GM12878 (cell line): ENCODE data around the gene NPC2. TPM values are rescaled to one million over a fixed set of nuclear protein-coding genes. Genes with fewer than 3 reads are reported as not detected.
A peak's percentile ranks its signal among the peaks of the same experiment; 100 is the strongest.

Experiments
- ATF7 ChIP-seq: fragments of 450-650 bp; IDR thresholded peaks from 2 replicates; pipeline ENCODE4 v1.6.1; 2016; ENCODE audit warnings: low read depth, mild to moderate bottlenecking
- CEBPB ChIP-seq, 2 experiments: fragments of 150-350 bp in 1 of 2; IDR thresholded peaks; 2 replicates each; pipeline ENCODE4 v1.6.1; 2012 to 2014; ENCODE audit warnings: low read depth in 2 of 2, low read length in 2 of 2, borderline replicate concordance in 1 of 2, inconsistent platforms in 1 of 2
- CHD2 ChIP-seq: IDR thresholded peaks from 2 replicates; pipeline ENCODE4 v1.6.1; 2011; ENCODE audit warnings: low read depth, low read length, improper control_type of control experiment, borderline replicate concordance
- DPF2 ChIP-seq: fragments of 450-650 bp; IDR thresholded peaks from 2 replicates; pipeline ENCODE4 v1.6.1; 2017; ENCODE audit warnings: mild to moderate bottlenecking
- FOS ChIP-seq: IDR thresholded peaks from 3 replicates; pipeline ENCODE4 v1.6.1; 2011; ENCODE audit warnings: borderline replicate concordance; ENCODE audit not compliant: insufficient read length; ENCODE audit errors: extremely low read depth
- HDAC6 ChIP-seq: fragments of 200-600 bp; sonication (generic); IDR thresholded peaks from one replicate; pipeline ENCODE4 v1.8.0; 2017; ENCODE audit warnings: antibody characterized with exemption; ENCODE audit not compliant: unreplicated experiment
- IKZF1 ChIP-seq: fragments of 450-650 bp; conservative IDR thresholded peaks from 2 replicates; pipeline ENCODE4 v1.6.1; 2017; ENCODE audit warnings: antibody characterized with exemption, mild to moderate bottlenecking
- KAT2A ChIP-seq: conservative IDR thresholded peaks from 2 replicates; pipeline ENCODE4 v1.6.1; 2011; ENCODE audit warnings: low read depth, low read length; ENCODE audit not compliant: control insufficient read depth
- NFYB ChIP-seq: IDR thresholded peaks from 2 replicates; pipeline ENCODE4 v1.6.1; 2011; ENCODE audit warnings: low read depth, mild to moderate bottlenecking, low read length, improper control_type of control experiment, moderate library complexity; ENCODE audit not compliant: insufficient read depth
- NRF1 ChIP-seq: conservative IDR thresholded peaks from 2 replicates; pipeline ENCODE4 v1.6.1; 2011; ENCODE audit warnings: mild to moderate bottlenecking, low read depth, low read length, improper control_type of control experiment
- POU2F2 ChIP-seq: IDR thresholded peaks from 3 replicates; pipeline ENCODE4 v1.6.1; 2011; ENCODE audit warnings: low read depth, mild to moderate bottlenecking, low read length, borderline replicate concordance
- SKIL ChIP-seq: fragments of 450-650 bp; IDR thresholded peaks from 2 replicates; pipeline ENCODE4 v1.6.1; 2017; ENCODE audit warnings: mild to moderate bottlenecking, low read depth, inconsistent platforms; ENCODE audit not compliant: poor library complexity, severe bottlenecking
- SREBF2 ChIP-seq: IDR thresholded peaks from 2 replicates; pipeline ENCODE4 v1.6.1; 2012; ENCODE audit warnings: mild to moderate bottlenecking, low read length
- TCF12 ChIP-seq: IDR thresholded peaks from 2 replicates; pipeline ENCODE4 v1.6.1; 2011; ENCODE audit warnings: low read depth, mild to moderate bottlenecking, low read length
- WRNIP1 ChIP-seq: IDR thresholded peaks from 2 replicates; pipeline ENCODE4 v1.6.1; 2011; ENCODE audit warnings: low read depth, low read length, improper control_type of control experiment, borderline replicate concordance
- ZNF687 ChIP-seq: fragments of 450-650 bp; IDR thresholded peaks from 2 replicates; pipeline ENCODE4 v1.6.1; 2017; ENCODE audit warnings: mild to moderate bottlenecking, moderate library complexity
- polyA plus RNA-seq, 11 experiments: library from polyadenylated mRNA; depleted of rRNA in 4 of 11; unstranded in 6 of 11; stranded (reverse) in 5 of 11; fragments of >200 nt; fragmentation: Nextera tagmentation in 4 of 11; fragmentation: Illumina TruSeq in 1 of 11; extraction: Ambion mirVana in 4 of 11; extraction: Trizol in 1 of 11; gene quantifications; 1 replicate in 1 of 11; 2 replicates in 10 of 11; pipeline versions ENCODE4 v1.2.1 to v1.2.3, GENCODE V29; 2011 to 2016; ENCODE audit warnings: inconsistent platforms in 2 of 11, missing spikeins in 2 of 11, low read depth in 1 of 11
- total RNA-seq, 4 experiments: library from RNA; depleted of rRNA in 3 of 4; stranded (reverse); fragments of >200 nt in 3 of 4; fragmentation: Illumina TruSeq in 1 of 4; extraction: Trizol in 1 of 4; gene quantifications; 2 replicates each; pipeline versions ENCODE4 v1.2.1 to v1.2.3, GENCODE V29; 2013 to 2021
- TF ChIP-seq, protein P1 (sequence below): fragments of 450-650 bp; formaldehyde crosslinking; IDR thresholded peaks from 2 replicates; pipeline ENCODE4 v1.4.0; 2022; ENCODE audit warnings: mild to moderate bottlenecking, moderate library complexity
- TF ChIP-seq, protein P2 (sequence below): fragments of 150-350 bp; IDR thresholded peaks from 2 replicates; pipeline ENCODE4 v1.6.1; 2014; ENCODE audit warnings: mild to moderate bottlenecking, low read depth, low read length

Gene NPC2
- total and polyA plus RNA-seq, 10 of the 15 experiments (the other 5 are each of a cell fraction or from before 2014, with no cell fraction given): 29.5 to 109 (median 59.1) TPM

- TF ChIP-seq NRF1 (no peak), NFYB (peak; percentile 95), ZNF687 (no peak), DPF2 (peak; percentile 24), FOS (peak; percentile 75), IKZF1 (peak; percentile 57), HDAC6 (no peak), POU2F2 (peak; percentile 45; the same call in 1 of the 3 replicates), ATF7 (no peak), CEBPB (IDR thresholded peaks at IDR 0.05; ENCODE audit: borderline replicate concordance in 1 of 2, low read depth in 2 of 2, low read length in 2 of 2) (no peak), KAT2A (no peak), SREBF2 (no peak), SKIL (no peak), TCF12 (no peak), WRNIP1 (no peak), CHD2 (peak; percentile 93)
- TF ChIP-seq, protein P1, sequence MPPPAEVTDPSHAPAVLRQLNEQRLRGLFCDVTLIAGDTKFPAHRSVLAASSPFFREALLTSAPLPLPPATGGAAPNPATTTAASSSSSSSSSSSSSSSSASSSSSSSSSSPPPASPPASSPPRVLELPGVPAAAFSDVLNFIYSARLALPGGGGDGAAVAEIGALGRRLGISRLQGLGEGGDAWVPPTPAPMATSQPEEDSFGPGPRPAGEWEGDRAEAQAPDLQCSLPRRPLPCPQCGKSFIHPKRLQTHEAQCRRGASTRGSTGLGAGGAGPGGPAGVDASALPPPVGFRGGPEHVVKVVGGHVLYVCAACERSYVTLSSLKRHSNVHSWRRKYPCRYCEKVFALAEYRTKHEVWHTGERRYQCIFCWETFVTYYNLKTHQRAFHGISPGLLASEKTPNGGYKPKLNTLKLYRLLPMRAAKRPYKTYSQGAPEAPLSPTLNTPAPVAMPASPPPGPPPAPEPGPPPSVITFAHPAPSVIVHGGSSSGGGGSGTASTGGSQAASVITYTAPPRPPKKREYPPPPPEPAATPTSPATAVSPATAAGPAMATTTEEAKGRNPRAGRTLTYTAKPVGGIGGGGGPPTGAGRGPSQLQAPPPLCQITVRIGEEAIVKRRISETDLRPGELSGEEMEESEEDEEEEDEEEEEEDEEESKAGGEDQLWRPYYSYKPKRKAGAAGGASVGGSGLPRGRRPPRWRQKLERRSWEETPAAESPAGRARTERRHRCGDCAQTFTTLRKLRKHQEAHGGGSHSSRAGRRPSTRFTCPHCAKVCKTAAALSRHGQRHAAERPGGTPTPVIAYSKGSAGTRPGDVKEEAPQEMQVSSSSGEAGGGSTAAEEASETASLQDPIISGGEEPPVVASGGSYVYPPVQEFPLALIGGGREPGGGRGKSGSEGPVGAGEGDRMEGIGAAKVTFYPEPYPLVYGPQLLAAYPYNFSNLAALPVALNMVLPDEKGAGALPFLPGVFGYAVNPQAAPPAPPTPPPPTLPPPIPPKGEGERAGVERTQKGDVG: no peak
- TF ChIP-seq, protein P2, sequence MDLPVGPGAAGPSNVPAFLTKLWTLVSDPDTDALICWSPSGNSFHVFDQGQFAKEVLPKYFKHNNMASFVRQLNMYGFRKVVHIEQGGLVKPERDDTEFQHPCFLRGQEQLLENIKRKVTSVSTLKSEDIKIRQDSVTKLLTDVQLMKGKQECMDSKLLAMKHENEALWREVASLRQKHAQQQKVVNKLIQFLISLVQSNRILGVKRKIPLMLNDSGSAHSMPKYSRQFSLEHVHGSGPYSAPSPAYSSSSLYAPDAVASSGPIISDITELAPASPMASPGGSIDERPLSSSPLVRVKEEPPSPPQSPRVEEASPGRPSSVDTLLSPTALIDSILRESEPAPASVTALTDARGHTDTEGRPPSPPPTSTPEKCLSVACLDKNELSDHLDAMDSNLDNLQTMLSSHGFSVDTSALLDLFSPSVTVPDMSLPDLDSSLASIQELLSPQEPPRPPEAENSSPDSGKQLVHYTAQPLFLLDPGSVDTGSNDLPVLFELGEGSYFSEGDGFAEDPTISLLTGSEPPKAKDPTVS: no peak
Measured at GRCh38 chr14:74493343-74494261, 497 bp upstream of the NPC2 start, which contains the start of gene ISCA2 (continued).
